Lung (tissue), 12 donors: ENCODE results near the gene NCR2. TPM values are rescaled to one million over a fixed set of nuclear protein-coding genes. Genes with fewer than 3 reads are reported as not detected.

Experiments
- ATAC-seq: fragments of 200-7000 bp; cut with Tn5 transposase; one replicate; pipeline ENCODE4 v1.9.1; 2020; ENCODE audit warnings: moderate number of reproducible peaks; ENCODE audit not compliant: insufficient read depth, low FRiP score
- DNase-seq, 3 donors: peaks; one replicate each; pipeline ENCODE4 v3.0.0-alpha.2; 2013 to 2017
- H3K27ac ChIP-seq, 2 donors: one replicate each; pipeline ENCODE4 v1.5.1; 2013; ENCODE audit warnings: mild to moderate bottlenecking in 2 of 2, moderate library complexity in 2 of 2, control low read depth in 1 of 2, inconsistent platforms in 1 of 2, low read depth in 1 of 2, low read length in 1 of 2
- H3K27me3 ChIP-seq, 3 donors: one replicate each; pipeline ENCODE4 v1.5.1; 2013; ENCODE audit warnings: low read length in 2 of 3; ENCODE audit not compliant: control insufficient read depth in 3 of 3, insufficient read depth in 3 of 3
- H3K36me3 ChIP-seq, 4 donors: one replicate each; pipeline ENCODE4 v1.5.1; 2013; ENCODE audit warnings: low read length in 4 of 4, mild to moderate bottlenecking in 1 of 4, moderate library complexity in 1 of 4; ENCODE audit not compliant: control insufficient read depth in 4 of 4, insufficient read depth in 4 of 4
- H3K4me1 ChIP-seq, 5 donors: one replicate each; pipeline ENCODE4 v1.5.1; 2013; ENCODE audit warnings: low read length in 5 of 5, mild to moderate bottlenecking in 2 of 5, moderate library complexity in 1 of 5; ENCODE audit not compliant: control insufficient read depth in 5 of 5, insufficient read depth in 5 of 5
- H3K4me3 ChIP-seq: one replicate; pipeline ENCODE4 v1.5.1; 2013; ENCODE audit warnings: mild to moderate bottlenecking, control low read depth, moderate library complexity
- H3K9ac ChIP-seq, 2 donors: one replicate each; pipeline ENCODE4 v1.5.1; 2013; ENCODE audit warnings: low read length in 2 of 2, control low read depth in 1 of 2; ENCODE audit not compliant: insufficient read depth in 1 of 2
- H3K9me3 ChIP-seq, 4 donors: one replicate each; pipeline ENCODE4 v1.5.1; 2013; ENCODE audit warnings: low read length in 3 of 4, mild to moderate bottlenecking in 1 of 4, moderate library complexity in 1 of 4; ENCODE audit not compliant: control insufficient read depth in 4 of 4, insufficient read depth in 3 of 4
- WGBS, 2 donors: extraction: QIAGEN DNeasy Blood & Tissue Kit; methylation state at CpG; one replicate each; pipeline ENCODE4 v1.1.7; 2013; 5-methylcytosine and 5-hydroxymethylcytosine counted together
- polyA plus RNA-seq, 2 donors: library from polyadenylated mRNA; stranded (reverse); fragments of 200-250 nt; gene quantifications; one replicate each; pipeline ENCODE4 v1.2.1, GENCODE V29; 2013
- total RNA-seq, 2 donors: library from RNA; depleted of rRNA in 1 of 2; stranded (reverse); fragments of >200 nt in 1 of 2; gene quantifications; one replicate each; pipeline ENCODE4 v1.2.1, GENCODE V29; 2014 to 2021
- TF ChIP-seq, protein P1 (sequence below): IDR thresholded peaks from 2 replicates; pipeline ENCODE4 v1.5.1; 2012; ENCODE audit warnings: mild to moderate bottlenecking; ENCODE audit errors: control extremely low read depth, extremely low read depth
- donor health status: control.
- donor health status: control.
- donor health status: Bipolar disorder and iron deficiency.
- donor health status: healthy.
- donor health status: DM: yes; HTN: yes; CAD: no.

NCR2 gene
- total and polyA plus RNA-seq, 4 donors, result not detected

DNA sequence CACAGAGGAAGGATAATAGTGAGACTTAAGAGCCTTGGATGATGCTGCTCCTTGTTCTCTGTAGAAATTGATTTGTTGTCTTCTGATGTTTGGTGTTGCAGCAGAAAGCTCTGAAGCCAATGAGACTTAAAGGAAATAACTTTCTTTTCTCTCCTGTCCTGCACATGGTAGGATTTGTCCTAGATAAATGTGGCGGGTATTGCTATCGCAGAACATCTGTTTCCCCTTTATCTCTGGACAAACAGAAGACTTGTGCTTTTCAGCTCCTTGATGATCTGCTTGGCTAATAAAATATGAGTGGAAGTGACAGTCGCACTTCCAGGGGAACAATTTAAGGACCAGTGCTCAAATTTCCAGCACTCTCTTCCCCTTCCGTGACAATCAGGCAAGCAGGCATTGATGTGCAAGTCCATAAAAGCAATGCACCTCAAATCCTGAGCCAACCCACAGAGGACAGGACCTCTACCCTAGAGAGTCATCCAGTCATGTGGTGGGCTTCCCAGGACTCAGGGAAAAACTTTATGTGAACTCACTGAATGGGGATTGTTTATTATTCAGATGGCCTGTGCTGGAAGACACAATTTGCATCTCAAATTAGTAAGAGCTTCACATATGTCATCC lies 9.9 kb upstream of the NCR2 start:
- DNase-seq, result no peak
- Histone ChIP-seq H3K4me1 (no peaks in the 10 kb centered on the region), H3K9me3 (peaks cover 0 to 2% (median 0%) of the 10 kb centered on the region in 4 donors), H3K36me3 (no peaks in the 10 kb centered on the region), H3K4me3 (no peak overlapping the region), H3K27ac (no peak overlapping the region), H3K27me3 (peaks cover 3 to 30% (median 29%) of the 10 kb centered on the region in 3 donors), H3K9ac (no peak overlapping the region)
- ATAC-seq, result no peak
- whole genome bisulfite sequencing, 2 donors, result 58 to 67% methylated on average over 4 of the region's 4 CpGs
- TF ChIP-seq, protein P1, sequence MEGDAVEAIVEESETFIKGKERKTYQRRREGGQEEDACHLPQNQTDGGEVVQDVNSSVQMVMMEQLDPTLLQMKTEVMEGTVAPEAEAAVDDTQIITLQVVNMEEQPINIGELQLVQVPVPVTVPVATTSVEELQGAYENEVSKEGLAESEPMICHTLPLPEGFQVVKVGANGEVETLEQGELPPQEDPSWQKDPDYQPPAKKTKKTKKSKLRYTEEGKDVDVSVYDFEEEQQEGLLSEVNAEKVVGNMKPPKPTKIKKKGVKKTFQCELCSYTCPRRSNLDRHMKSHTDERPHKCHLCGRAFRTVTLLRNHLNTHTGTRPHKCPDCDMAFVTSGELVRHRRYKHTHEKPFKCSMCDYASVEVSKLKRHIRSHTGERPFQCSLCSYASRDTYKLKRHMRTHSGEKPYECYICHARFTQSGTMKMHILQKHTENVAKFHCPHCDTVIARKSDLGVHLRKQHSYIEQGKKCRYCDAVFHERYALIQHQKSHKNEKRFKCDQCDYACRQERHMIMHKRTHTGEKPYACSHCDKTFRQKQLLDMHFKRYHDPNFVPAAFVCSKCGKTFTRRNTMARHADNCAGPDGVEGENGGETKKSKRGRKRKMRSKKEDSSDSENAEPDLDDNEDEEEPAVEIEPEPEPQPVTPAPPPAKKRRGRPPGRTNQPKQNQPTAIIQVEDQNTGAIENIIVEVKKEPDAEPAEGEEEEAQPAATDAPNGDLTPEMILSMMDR, result no peak

DNA sequence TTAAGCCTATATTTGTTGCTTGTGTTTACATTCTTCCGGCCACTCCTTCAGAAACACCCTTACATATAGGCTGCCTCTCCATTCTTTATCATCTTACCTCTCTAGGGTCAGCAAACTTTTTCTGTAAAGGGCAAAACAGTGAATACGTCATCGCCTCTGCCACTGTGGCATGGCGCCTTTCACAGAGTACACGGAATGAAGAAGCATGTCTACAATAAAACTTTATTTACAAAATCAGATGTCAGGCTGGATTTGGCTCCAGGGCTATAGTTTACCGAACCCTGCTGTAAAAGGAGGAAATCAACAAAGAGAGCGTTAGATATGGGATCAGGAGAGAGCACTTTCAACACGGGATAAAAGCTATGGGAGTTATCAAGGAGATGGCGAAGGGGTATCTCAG lies 9.3 kb upstream of the NCR2 start:
- Histone ChIP-seq H3K4me3 (no peak overlapping the region), H3K4me1 (no peaks in the 10 kb centered on the region), H3K27me3 (peaks cover 3 to 30% (median 29%) of the 10 kb centered on the region in 3 donors), H3K9me3 (peaks cover 0 to 2% (median 0%) of the 10 kb centered on the region in 4 donors), H3K36me3 (no peaks in the 10 kb centered on the region), H3K27ac (no peak overlapping the region), H3K9ac (no peak overlapping the region)
- DNase-seq (no peak), ATAC-seq (no peak)
- TF ChIP-seq, protein P1, result no peak
- WGBS, 2 donors, result 72 to 84% methylated on average over 9 of the region's 9 CpGs

DNA sequence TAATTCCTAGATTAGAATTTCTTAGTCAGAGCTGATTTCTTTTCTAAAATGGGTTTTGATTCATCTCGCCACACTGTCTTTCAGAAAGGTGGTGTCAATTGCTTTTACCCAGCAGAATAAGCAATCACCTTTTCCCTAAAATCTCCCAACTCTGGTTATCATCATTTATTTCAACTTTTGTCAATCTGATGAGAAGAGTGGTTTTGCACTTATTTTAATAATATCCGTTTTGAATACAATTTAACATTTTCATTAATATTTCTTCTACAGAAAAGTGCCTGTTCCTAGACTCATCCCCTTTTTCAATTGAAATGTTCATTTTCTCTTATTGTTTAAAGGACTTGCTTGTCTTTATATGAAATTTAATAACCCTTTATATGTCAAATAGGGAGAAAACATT lies 8.2 kb upstream of the NCR2 start:
- DNase-seq (no peak), ATAC-seq (no peak)
- no peak overlapping the region for H3K9ac ChIP-seq
- no peaks in the 10 kb centered on the region for H3K36me3 ChIP-seq
- peaks cover 0 to 2% (median 0%) of the 10 kb centered on the region in 4 donors for H3K9me3 ChIP-seq
- WGBS, 2 donors, result 88 to 94% methylated on average over 2 of the region's 2 CpGs
- H3K27ac ChIP-seq, result no peak overlapping the region
- TF ChIP-seq, protein P1, result no peak
- H3K4me3 ChIP-seq, result no peak overlapping the region
- H3K4me1 ChIP-seq, result no peaks in the 10 kb centered on the region
- H3K27me3 ChIP-seq, result peaks cover 3 to 30% (median 29%) of the 10 kb centered on the region in 3 donors
